Fibroblast of skin of left biceps (primary cell): ENCODE measurements around the gene CHD9.

Source experiments
- DNase-seq, 2 experiments: peaks; one replicate each; pipeline ENCODE4 v3.0.0-alpha.2; 2013; ENCODE audit warnings: low read depth in 2 of 2

CHD9 gene

GRCh38 chr16:53091466-53092211 lies 36.8 kb downstream of the CHD9 start:
- peak; percentile 86 to 88 for DNase-seq

DNA sequence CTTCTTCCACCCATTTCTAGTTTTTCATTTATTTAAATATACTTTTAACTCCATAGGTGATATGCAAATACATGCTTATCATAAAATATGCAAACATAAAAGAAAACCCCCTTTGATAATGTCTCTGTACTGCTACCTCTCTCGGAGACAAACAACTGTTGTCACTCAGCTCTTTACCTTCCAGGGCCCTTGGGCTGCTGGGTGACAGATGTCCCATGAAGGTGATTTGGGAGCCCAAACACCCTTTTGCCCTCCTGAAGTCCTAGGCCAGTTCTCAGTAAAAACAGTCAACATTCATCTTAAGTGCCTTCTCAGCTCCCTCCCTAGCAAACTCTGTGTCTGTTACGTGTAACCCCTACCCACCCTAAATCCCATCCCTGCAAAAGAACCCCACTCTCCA lies 37.5 kb downstream of the CHD9 start:
- no peak for DNase-seq

GRCh38 chr16:53093162-53093744 lies 38.5 kb downstream of the CHD9 start:
- DNase-seq: no peak

GRCh38 chr16:53094013-53094630 lies 39.3 kb downstream of the CHD9 start:
- DNase-seq: no peak

DNA sequence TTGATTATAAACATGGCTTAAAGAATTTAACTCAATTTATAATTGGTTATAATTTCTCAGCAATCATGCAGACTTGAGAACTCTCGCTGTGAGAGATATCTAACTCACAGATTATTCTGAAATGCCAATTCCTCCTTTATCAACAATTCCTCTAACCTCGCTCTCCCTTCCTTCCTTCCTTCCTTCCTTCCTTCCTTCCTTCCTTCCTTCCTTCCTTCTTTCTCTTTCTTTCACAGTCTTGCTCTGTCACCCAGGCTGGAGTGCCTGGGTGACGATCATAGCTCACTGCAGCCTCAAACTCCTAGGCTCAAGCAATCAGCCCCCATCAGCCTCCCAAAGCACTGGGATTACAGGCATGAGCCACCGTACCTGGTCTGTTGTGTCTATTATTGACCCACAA lies 42.4 kb downstream of the CHD9 start:
- DNase-seq: no peak

DNA sequence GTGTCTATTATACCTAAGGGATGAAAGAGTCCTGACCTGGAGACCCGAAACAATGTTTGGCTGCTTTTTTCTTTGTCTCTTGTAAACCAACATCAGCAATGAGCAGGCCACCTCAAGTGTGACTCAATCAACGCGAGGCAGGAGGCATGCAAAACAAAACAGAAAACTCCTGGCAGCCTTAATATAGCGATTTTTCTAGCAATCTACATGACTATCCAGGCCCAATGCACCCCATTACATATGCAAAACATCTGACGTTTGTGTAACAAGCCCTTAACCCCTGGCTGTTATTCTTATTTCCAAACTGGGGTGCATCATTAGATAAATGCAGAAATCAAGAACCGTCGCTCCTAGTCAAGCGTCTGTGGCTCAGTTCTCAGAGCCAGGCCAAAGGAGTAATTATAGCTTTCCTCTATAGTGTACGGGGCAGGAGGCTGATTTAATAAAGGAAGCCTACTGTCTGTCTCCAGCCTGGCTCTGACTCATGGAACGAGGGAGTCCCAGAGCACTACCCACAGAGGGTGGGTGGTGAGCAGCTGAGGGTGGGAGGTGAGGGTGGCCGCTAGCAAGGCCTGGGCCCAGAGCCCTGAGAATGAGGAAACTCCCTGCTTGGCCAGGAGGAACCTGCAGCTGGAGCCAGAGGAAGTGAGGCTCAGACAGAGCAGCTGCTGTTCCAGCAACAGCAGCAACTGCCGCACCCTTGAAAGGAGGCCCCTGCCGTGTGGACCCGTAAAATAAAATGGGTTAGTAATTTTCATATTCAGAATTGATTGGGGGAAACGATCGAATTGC lies 43.9 kb downstream of the CHD9 start:
- peak; percentile 67 to 78 for DNase-seq

GRCh38 chr16:53099318-53100130 lies 44.7 kb downstream of the CHD9 start:
- no peak for DNase-seq

GRCh38 chr16:53100131-53100748 lies 45.4 kb downstream of the CHD9 start:
- DNase-seq: no peak

GRCh38 chr16:53100889-53101288 lies 46.1 kb downstream of the CHD9 start:
- DNase-seq: no peak

DNA sequence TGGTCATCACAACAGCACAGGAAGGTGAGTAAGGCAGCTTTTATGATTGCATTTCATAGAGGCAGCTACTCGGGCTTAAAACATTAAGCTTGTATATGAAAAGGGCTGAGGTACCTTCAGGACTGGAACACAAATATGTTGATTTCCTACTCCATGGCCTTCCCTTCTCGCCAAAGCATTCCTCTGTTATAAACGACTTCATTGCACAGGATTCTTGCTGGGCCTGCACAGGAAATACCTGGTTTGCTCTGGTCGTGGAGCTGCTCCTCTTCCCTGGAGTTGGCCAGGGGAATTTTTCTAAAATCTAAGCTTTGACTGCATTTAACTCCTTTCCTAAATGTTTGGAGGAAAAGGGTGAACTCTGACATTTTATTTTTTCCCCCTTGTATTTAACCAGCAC lies 49.0 kb downstream of the CHD9 start:
- DNase-seq: no peak

GRCh38 chr16:53105565-53105964 lies 50.8 kb downstream of the CHD9 start:
- no peak for DNase-seq

- no peak for DNase-seq
Observed at GRCh38 chr16:53111078-53111791, 56.4 kb downstream of the CHD9 start.

DNA sequence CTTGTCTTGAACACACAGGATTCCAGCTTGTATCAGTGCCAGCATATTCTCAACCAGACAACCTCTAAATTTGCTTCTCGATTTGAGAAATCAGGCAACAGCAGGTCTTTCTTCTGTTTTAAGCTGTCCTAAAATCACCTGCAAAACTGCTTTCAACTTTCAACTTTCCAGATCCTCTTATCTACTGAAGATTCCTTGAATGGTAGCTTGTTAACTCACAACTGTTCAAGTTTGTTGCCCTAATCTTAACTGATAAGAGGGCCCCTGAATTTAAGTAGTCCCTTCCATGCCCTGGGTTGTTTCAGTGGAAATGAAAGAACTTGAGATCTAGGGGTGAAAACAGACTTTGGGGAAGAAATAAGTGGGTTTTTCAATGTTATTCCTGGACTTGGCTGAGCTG lies 57.2 kb downstream of the CHD9 start:
- no peak for DNase-seq

GRCh38 chr16:53115047-53115446 lies 60.3 kb downstream of the CHD9 start:
- DNase-seq: no peak

- DNase-seq: no peak
Observed at GRCh38 chr16:53115773-53116172, 61.0 kb downstream of the CHD9 start.

DNA sequence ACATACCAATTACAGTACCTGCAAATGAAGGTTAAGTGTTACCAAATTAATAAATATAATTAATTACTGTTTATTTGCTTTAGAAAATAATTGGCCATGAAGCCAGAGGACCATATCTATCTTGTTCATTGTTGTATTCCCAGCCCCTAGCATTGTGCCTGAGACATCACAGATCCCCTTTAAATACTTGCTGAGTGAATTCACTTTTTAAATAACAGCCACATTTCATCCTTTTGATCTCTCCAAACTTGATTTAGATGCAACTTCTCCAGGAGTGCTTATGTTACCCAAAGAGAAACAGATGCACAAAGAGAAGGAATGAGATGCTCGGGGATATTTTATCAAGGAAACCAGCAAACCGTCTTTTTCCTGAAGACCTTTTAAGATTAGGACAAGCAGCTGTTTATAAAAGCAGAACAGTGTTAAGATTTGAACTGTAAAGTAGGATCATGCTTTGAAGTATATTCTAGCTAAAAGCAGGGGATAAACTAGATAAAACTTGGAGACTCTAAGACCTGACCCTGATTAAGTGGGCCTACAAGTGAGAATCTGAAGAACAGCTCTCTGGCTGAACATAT lies 66.3 kb downstream of the CHD9 start:
- no peak for DNase-seq

GRCh38 chr16:53121661-53122060 lies 66.9 kb downstream of the CHD9 start:
- no peak for DNase-seq

GRCh38 chr16:53123747-53124146 lies 69.0 kb downstream of the CHD9 start:
- peak in 1 of 2 experiments; percentile 24 for DNase-seq

DNA sequence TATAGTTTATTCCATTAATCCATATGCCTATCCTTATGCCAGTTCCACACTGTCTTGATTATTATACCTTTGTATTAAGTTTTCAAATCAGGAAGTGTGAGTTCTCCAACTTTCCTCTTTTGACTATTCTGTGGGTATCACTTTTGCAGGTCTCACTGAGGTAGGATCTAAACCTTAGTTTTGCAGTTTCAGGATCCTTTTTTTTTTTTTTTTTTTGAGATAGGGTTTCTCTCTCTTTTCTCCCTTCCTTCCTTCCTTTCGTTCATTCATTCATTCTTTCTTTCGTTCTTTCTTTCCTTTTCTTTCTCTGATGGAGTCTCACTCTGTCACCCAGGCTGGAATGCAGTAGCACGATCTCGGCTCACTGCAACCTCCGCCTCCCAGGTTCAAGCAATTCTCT lies 71.6 kb downstream of the CHD9 start:
- no peak for DNase-seq
